Heart left ventricle (tissue), 16 donors: ENCODE data around the gene TMEM179B. TPM values are rescaled to one million over a fixed set of nuclear protein-coding genes. Genes with fewer than 3 reads are reported as not detected.

Experiments used
- ATAC-seq, 4 donors: fragments of 200-7000 bp; cut with Tn5 transposase; one replicate each; pipeline ENCODE4 v1.9.1; 2020 to 2022; ENCODE audit warnings: moderate library complexity in 4 of 4, mild to moderate bottlenecking in 3 of 4, moderate number of reproducible peaks in 1 of 4
- DNase-seq, 5 donors: peaks; one replicate each; pipeline ENCODE4 v3.0.0-alpha.2; 2020
- H3K27ac ChIP-seq, 12 donors: fragments of 200-600 bp; sonication (generic) in 4 of 12; one replicate each; pipeline versions ENCODE4 v1.5.0 to v1.8.0; 2016 to 2022; ENCODE audit warnings: mild to moderate bottlenecking in 2 of 12
- H3K27me3 ChIP-seq, 9 donors: fragments of 200-600 bp; sonication (generic) in 2 of 9; one replicate each; pipeline versions ENCODE4 v1.5.1 to v1.8.0; 2016 to 2022; ENCODE audit warnings: mild to moderate bottlenecking in 3 of 9
- H3K36me3 ChIP-seq, 9 donors: fragments of 200-600 bp; sonication (generic) in 2 of 9; one replicate each; pipeline versions ENCODE4 v1.5.0 to v1.8.0; 2018 to 2022; ENCODE audit warnings: mild to moderate bottlenecking in 2 of 9
- H3K4me1 ChIP-seq, 12 donors: fragments of 200-600 bp; sonication (generic) in 4 of 12; one replicate each; pipeline versions ENCODE4 v1.5.0 to v1.8.0; 2016 to 2022; ENCODE audit warnings: mild to moderate bottlenecking in 3 of 12
- H3K4me3 ChIP-seq, 12 donors: fragments of 200-600 bp; sonication (generic) in 4 of 12; one replicate each; pipeline versions ENCODE4 v1.5.0 to v1.8.0; 2017 to 2022; ENCODE audit warnings: mild to moderate bottlenecking in 9 of 12, moderate library complexity in 4 of 12
- H3K9me3 ChIP-seq, 12 donors: fragments of 200-600 bp; sonication (generic) in 4 of 12; one replicate each; pipeline versions ENCODE4 v1.5.0 to v1.8.0; 2016 to 2022; ENCODE audit warnings: mild to moderate bottlenecking in 1 of 12
- CTCF ChIP-seq, 12 donors: fragments of 200-600 bp; sonication (generic) in 4 of 12; IDR thresholded peaks; one replicate each; pipeline versions ENCODE4 v1.5.0 to v1.8.0; 2018 to 2022; ENCODE audit warnings: antibody characterized with exemption in 12 of 12, mild to moderate bottlenecking in 5 of 12
- POLR2A ChIP-seq, 2 donors: fragments of 450-650 bp; IDR thresholded peaks; one replicate each; pipeline ENCODE4 v1.6.1; 2017; ENCODE audit warnings: antibody characterized with exemption in 2 of 2, mild to moderate bottlenecking in 2 of 2, moderate library complexity in 2 of 2
- WGBS, 4 donors: extraction: QIAGEN DNeasy Blood & Tissue Kit in 2 of 4; methylation state at CpG; one replicate each; pipeline versions ENCODE4 v1.1.5 to v1.1.7; 2013 to 2018; 5-methylcytosine and 5-hydroxymethylcytosine counted together
- intact Hi-C, 10 donors: fragments of 100-400 bp; cut with DNase I; formaldehyde crosslinking; loops; one replicate each; pipeline versions ENCODE4 v1.11.1 to v1.14.2; 2022
- polyA plus RNA-seq, 2 donors: library from polyadenylated mRNA; stranded (reverse); fragments of 200-250 nt; gene quantifications; one replicate each; pipeline ENCODE4 v1.2.3, GENCODE V29; 2013
- total RNA-seq, 9 donors: library from RNA; depleted of rRNA in 2 of 9; stranded (reverse); fragments of >200 nt in 2 of 9; fragmentation: NEBNext Ultra II Directional in 3 of 9; extraction: Animal tissue kit (Norgen Biotek cat#: 25700) in 3 of 9; gene quantifications; one replicate each; pipeline versions ENCODE4 v1.1.0 to v1.2.4, GENCODE V29; 2016 to 2023
- donor health status: ischemic (EF 13 %, LVEDD 7.1; RV severe dilation, severe dysfunction).
- donor health status: healthy with polysubstance abuse.
- donor health status: DM: no; HTN: yes; CAD: no.
- donor health status: DM: no; HTN: no; CAD: no.
- donor health status: ischemic (EF 25% LVEDD 6.9; RV normal size, moderate dysfunction).
- donor health status: ischemic (EF 25% LVEDD 5.7; RV mildly dilated, moderate dysfunction).
- donor health status: healthy.
- donor health status: DM: yes; HTN: yes; CAD: no.
- donor health status: ischemic (EF 35%, LVEDD 5.7; RV mildly dilated, moderate dysfunction).
- donor health status: nonischemic (EF 11% LVEDD 7.7; RV severe dilation, severe dysfunction).
- donor health status: DM: yes; HTN: yes; CAD: no.
- donor health status: PGD.
- donor health status: ischemic (EF 29% LVEDD 5.4; RV normal size, mild dysfunction).
- donor health status: nonischemic (EF 23%, LVEDD 6.1; RV moderate dilation, normal function).

Gene TMEM179B
- total and polyA plus RNA-seq, 11 donors, result 14.7 to 47.3 (median 22.3) TPM

DNA sequence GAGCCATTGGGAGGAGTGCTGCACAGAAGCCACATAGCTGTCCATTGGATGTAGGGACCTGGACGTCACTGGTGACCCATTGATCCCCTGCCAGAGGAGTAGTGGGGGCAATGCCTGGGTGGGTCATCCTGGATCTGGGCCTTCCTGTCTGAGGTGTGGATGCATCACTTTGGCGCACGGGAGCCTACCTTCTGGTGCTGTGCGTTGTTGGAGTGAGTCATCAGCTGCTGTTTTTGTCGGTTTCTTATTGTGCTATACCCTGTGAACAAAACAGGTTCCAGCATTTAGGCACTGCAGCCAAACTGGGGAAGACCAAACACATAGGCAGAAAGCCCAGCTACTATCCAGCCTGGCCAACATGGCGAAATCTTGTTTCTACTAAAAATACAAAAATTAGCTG, 12.8 kb upstream of the TMEM179B start:
- Histone ChIP-seq H3K9me3 (no peaks in the 10 kb centered on the region), H3K27me3 (no peaks in the 10 kb centered on the region), H3K27ac (no peak overlapping the region), H3K4me3 (no peak overlapping the region), H3K36me3 (peaks cover 0 to 41% (median 38%) of the 10 kb centered on the region in 9 donors), H3K4me1 (peaks cover 0 to 26% (median 19%) of the 10 kb centered on the region in 12 donors)
- intact Hi-C loops, result loop anchor here in 1 of 10 donors (5.0 kb wide), 1 partner anchor 47 kb away; the partner anchor contains the start of genes HNRNPUL2 and TTC9C
- DNase-seq (peak in 1 of 5 donors; percentile 7), ATAC-seq (no peak)
- WGBS, 4 donors, result 92 to 95% (median 94%) methylated on average over 6 of the region's 6 CpGs
- no peak for TF ChIP-seq CTCF (IDR thresholded peaks at IDR 0.05)
- no peak for TF ChIP-seq POLR2A (IDR thresholded peaks at IDR 0.05)

GRCh38 chr11:62775646-62776045, 11.6 kb upstream of the TMEM179B start:
- Histone ChIP-seq H3K27me3 (no peaks in the 10 kb centered on the region), H3K27ac (no peak overlapping the region), H3K4me1 (peaks cover 0 to 14% (median 10%) of the 10 kb centered on the region in 12 donors), H3K36me3 (peaks cover 0 to 53% (median 48%) of the 10 kb centered on the region in 9 donors), H3K9me3 (no peaks in the 10 kb centered on the region), H3K4me3 (no peak overlapping the region)
- DNase-seq (peak in 1 of 5 donors; percentile 39), ATAC-seq (no peak)
- TF ChIP-seq POLR2A (IDR thresholded peaks at IDR 0.05) (no peak), CTCF (IDR thresholded peaks at IDR 0.05) (no peak)
- WGBS, 4 donors, result 87 to 94% (median 90%) methylated on average over 17 of the region's 17 CpGs
- intact Hi-C loops, result no loop called here

- H3K4me1 ChIP-seq, result peaks cover 0 to 3% (median under 1%) of the 10 kb centered on the region in 12 donors
- peak in 1 of 4 donors; percentile 8 for ATAC-seq
- H3K27me3 ChIP-seq, result no peaks in the 10 kb centered on the region
- H3K9me3 ChIP-seq, result no peaks in the 10 kb centered on the region
- no peak overlapping the region for H3K4me3 ChIP-seq
- intact Hi-C loops, result no loop called here
- 87 to 96% (median 93%) methylated on average over 2 of the region's 2 CpGs for WGBS, 4 donors
- H3K27ac ChIP-seq, result no peak overlapping the region
- no peak for TF ChIP-seq POLR2A (IDR thresholded peaks at IDR 0.05)
- no peak for TF ChIP-seq CTCF (IDR thresholded peaks at IDR 0.05)
- peaks cover 0 to 62% (median 55%) of the 10 kb centered on the region in 9 donors for H3K36me3 ChIP-seq
- DNase-seq, result peak in 1 of 5 donors; percentile 14
Observed at GRCh38 chr11:62777389-62777788, 9.8 kb upstream of the TMEM179B start.

DNA sequence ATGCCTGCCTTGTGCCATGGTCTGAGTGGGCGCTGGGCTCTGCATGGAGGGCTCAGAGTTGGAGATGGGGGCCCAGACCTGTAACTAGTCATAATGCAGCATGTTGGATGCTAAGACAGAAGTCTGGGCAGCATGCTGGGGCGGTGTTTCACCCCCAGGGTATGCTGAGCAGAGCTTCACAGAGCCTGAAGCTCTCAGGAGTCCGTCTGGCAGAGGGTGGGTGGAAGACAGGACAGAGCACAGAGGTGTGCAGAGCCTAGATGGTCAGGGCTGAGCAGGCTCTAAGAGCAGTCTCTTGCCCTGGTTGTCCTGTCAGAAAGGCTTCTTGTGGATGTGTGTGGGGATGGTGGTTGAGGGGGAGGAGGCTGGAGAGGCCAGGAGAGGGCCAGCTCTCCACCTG, 8.8 kb upstream of the TMEM179B start:
- peak in 1 of 5 donors; percentile 10 for DNase-seq
- no peak for TF ChIP-seq CTCF (IDR thresholded peaks at IDR 0.05)
- TF ChIP-seq POLR2A (IDR thresholded peaks at IDR 0.05), result no peak

More for the DNA sequence above, 8.8 kb upstream of the TMEM179B start:
- no peaks in the 10 kb centered on the region for H3K4me1 ChIP-seq
- WGBS, 4 donors, result 89 to 94% (median 92%) methylated on average over 3 of the region's 3 CpGs
- no peak overlapping the region for H3K27ac ChIP-seq
- H3K9me3 ChIP-seq, result no peaks in the 10 kb centered on the region
- intact Hi-C loops, result no loop called here
- H3K27me3 ChIP-seq, result no peaks in the 10 kb centered on the region
- ATAC-seq, result peak in 1 of 4 donors; percentile 21
- no peak overlapping the region for H3K4me3 ChIP-seq
- H3K36me3 ChIP-seq, result peaks cover 0 to 69% (median 63%) of the 10 kb centered on the region in 9 donors
